Rectal smooth muscle tissue (tissue), 1 donor: ENCODE data around the gene OPTC.
A peak's percentile ranks its signal among the peaks of the same experiment; 100 is the strongest.

Experiments used
- H3K27ac ChIP-seq: one replicate; pipeline ENCODE4 v1.7.0; 2013; ENCODE audit warnings: low read depth, low read length, inconsistent platforms
- H3K27me3 ChIP-seq: one replicate; pipeline ENCODE4 v1.7.0; 2013; ENCODE audit warnings: low read length; ENCODE audit not compliant: control insufficient read depth, insufficient read depth
- H3K36me3 ChIP-seq: one replicate; pipeline ENCODE4 v1.7.0; 2013; ENCODE audit warnings: low read length; ENCODE audit not compliant: control insufficient read depth, insufficient read depth
- H3K4me1 ChIP-seq: one replicate; pipeline ENCODE4 v1.7.0; 2013; ENCODE audit warnings: low read length; ENCODE audit not compliant: control insufficient read depth, insufficient read depth
- H3K4me3 ChIP-seq: one replicate; pipeline ENCODE4 v1.7.0; 2013; ENCODE audit warnings: low read length
- H3K9ac ChIP-seq: one replicate; pipeline ENCODE4 v1.7.0; 2013; ENCODE audit warnings: low read length

Gene OPTC

GRCh38 chr1:203550846-203551245 is 56.9 kb downstream of the OPTC start:
- H3K27me3 ChIP-seq, result no peaks in the 10 kb centered on the region
- H3K4me3 ChIP-seq, result no peak overlapping the region
- H3K36me3 ChIP-seq, result no peaks in the 10 kb centered on the region
- peaks cover 23% of the 10 kb centered on the region for H3K4me1 ChIP-seq
- H3K27ac ChIP-seq, result no peak overlapping the region
- H3K9ac ChIP-seq, result no peak overlapping the region

- Histone ChIP-seq H3K27me3 (no peaks in the 10 kb centered on the region), H3K4me1 (peaks cover 28% of the 10 kb centered on the region), H3K36me3 (no peaks in the 10 kb centered on the region), H3K9ac (no peak overlapping the region), H3K4me3 (no peak overlapping the region), H3K27ac (no peak overlapping the region)
Measured at GRCh38 chr1:203551550-203551949, 57.6 kb downstream of the OPTC start.

GRCh38 chr1:203553496-203553895 is 59.5 kb downstream of the OPTC start:
- peaks cover 48% of the 10 kb centered on the region for H3K4me1 ChIP-seq
- H3K27me3 ChIP-seq, result no peaks in the 10 kb centered on the region
- H3K36me3 ChIP-seq, result no peaks in the 10 kb centered on the region
- H3K9ac ChIP-seq, result no peak overlapping the region
- H3K27ac ChIP-seq, result peak overlapping the region; percentile 96
- H3K4me3 ChIP-seq, result no peak overlapping the region

GRCh38 chr1:203554071-203554470 is 60.1 kb downstream of the OPTC start:
- Histone ChIP-seq H3K9ac (no peak overlapping the region), H3K27ac (peak overlapping the region; percentile 96)

GRCh38 chr1:203555076-203555475 is 61.1 kb downstream of the OPTC start:
- Histone ChIP-seq H3K36me3 (no peaks in the 10 kb centered on the region), H3K27ac (peak overlapping the region; percentile 96), H3K4me3 (peak overlapping the region; percentile 38), H3K9ac (no peak overlapping the region), H3K27me3 (no peaks in the 10 kb centered on the region), H3K4me1 (peaks cover 56% of the 10 kb centered on the region)

More at GRCh38 chr1:203554071-203554470, 60.1 kb downstream of the OPTC start:
- Histone ChIP-seq H3K36me3 (no peaks in the 10 kb centered on the region), H3K4me1 (peaks cover 52% of the 10 kb centered on the region), H3K27me3 (no peaks in the 10 kb centered on the region), H3K4me3 (no peak overlapping the region)

- Histone ChIP-seq H3K4me3 (peak overlapping the region; percentile 38), H3K4me1 (peaks cover 56% of the 10 kb centered on the region), H3K27me3 (no peaks in the 10 kb centered on the region), H3K27ac (peak overlapping the region; percentile 96), H3K9ac (no peak overlapping the region), H3K36me3 (no peaks in the 10 kb centered on the region)
Measured at GRCh38 chr1:203555511-203556046, 61.6 kb downstream of the OPTC start.

GRCh38 chr1:203556047-203556851 is 62.3 kb downstream of the OPTC start:
- no peak overlapping the region for H3K9ac ChIP-seq
- H3K36me3 ChIP-seq, result no peaks in the 10 kb centered on the region
- H3K4me3 ChIP-seq, result peak overlapping the region; percentile 38
- no peaks in the 10 kb centered on the region for H3K27me3 ChIP-seq
- H3K27ac ChIP-seq, result peak overlapping the region; percentile 96
- peaks cover 56% of the 10 kb centered on the region for H3K4me1 ChIP-seq

GRCh38 chr1:203557390-203557789 is 63.4 kb downstream of the OPTC start:
- Histone ChIP-seq H3K4me3 (no peak overlapping the region), H3K4me1 (peaks cover 56% of the 10 kb centered on the region), H3K9ac (no peak overlapping the region), H3K36me3 (no peaks in the 10 kb centered on the region), H3K27ac (peak overlapping the region; percentile 96), H3K27me3 (no peaks in the 10 kb centered on the region)

- Histone ChIP-seq H3K4me1 (peaks cover 56% of the 10 kb centered on the region), H3K9ac (no peak overlapping the region), H3K4me3 (no peak overlapping the region), H3K36me3 (no peaks in the 10 kb centered on the region), H3K27me3 (no peaks in the 10 kb centered on the region), H3K27ac (peak overlapping the region; percentile 96)
Measured at GRCh38 chr1:203558064-203558760, 64.3 kb downstream of the OPTC start.
